Keratinocyte (primary cell): ENCODE data around the gene CCR7.

Experiments used
- CTCF ChIP-seq, 3 experiments: IDR thresholded peaks in 1 of 3; conservative IDR thresholded peaks in 1 of 3; optimal IDR thresholded peaks in 1 of 3; 2 replicates in 2 of 3; 3 replicates in 1 of 3; pipeline versions ENCODE3 to v1.5.1; 2011; ENCODE audit warnings: low read length in 3 of 3, mild to moderate bottlenecking in 3 of 3, moderate library complexity in 2 of 3, control low read depth in 1 of 3, inconsistent platforms in 1 of 3; ENCODE audit not compliant: insufficient read depth in 2 of 3; ENCODE audit errors: extremely low read depth in 1 of 3
- EZH2 ChIP-seq: IDR thresholded peaks from one replicate; pipeline ENCODE4 v1.6.1; 2012; ENCODE audit warnings: inconsistent platforms, mild to moderate bottlenecking, low read length, moderate library complexity

- TF ChIP-seq CTCF (optimal IDR thresholded peaks at IDR 0.05 in 1 of 3, IDR thresholded peaks at IDR 0.05 in 1 of 3, conservative IDR thresholded peaks at IDR 0.05 in 1 of 3; ENCODE audit: extremely low read depth in 1 of 3, insufficient read depth in 2 of 3, low read length in 3 of 3) = no peak
- TF ChIP-seq EZH2 = no peak
Observed at GRCh38 chr17:40506786-40507185, 58.5 kb downstream of the CCR7 start.
